ENCODE measurements around the gene KCNA2. TPM values are rescaled to one million over a fixed set of nuclear protein-coding genes. Genes with fewer than 3 reads are reported as not detected.

The KCNA2 gene
- total RNA-seq, 1 donor from 2014 or later = 0.23 TPM

DNA sequence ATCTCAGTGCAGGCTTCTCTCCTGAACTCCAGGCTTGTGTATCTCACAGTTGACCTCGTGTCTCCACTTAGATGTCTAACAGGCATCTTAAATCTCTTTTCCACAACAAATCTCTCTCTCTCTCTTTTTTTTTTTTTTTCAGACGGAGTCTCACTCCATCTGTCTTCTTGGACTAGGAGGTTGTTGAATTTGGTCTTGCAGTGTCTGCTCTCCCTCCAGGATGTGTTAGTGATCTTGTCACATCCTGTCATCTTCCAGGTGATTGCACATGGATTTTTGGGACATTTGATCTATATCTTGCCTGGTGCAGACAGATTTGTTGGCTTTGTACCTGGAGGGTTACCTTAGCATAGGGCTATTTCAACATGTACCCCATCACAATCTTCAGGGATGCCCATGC is 60.7 kb downstream of the KCNA2 start:
- DNase-seq (ENCODE audit: low spot score) = no peak
- H3K4me3 Mint-ChIP-seq (ENCODE audit: unreplicated experiment) = no peak overlapping the region
- TF ChIP-seq, protein P1, sequence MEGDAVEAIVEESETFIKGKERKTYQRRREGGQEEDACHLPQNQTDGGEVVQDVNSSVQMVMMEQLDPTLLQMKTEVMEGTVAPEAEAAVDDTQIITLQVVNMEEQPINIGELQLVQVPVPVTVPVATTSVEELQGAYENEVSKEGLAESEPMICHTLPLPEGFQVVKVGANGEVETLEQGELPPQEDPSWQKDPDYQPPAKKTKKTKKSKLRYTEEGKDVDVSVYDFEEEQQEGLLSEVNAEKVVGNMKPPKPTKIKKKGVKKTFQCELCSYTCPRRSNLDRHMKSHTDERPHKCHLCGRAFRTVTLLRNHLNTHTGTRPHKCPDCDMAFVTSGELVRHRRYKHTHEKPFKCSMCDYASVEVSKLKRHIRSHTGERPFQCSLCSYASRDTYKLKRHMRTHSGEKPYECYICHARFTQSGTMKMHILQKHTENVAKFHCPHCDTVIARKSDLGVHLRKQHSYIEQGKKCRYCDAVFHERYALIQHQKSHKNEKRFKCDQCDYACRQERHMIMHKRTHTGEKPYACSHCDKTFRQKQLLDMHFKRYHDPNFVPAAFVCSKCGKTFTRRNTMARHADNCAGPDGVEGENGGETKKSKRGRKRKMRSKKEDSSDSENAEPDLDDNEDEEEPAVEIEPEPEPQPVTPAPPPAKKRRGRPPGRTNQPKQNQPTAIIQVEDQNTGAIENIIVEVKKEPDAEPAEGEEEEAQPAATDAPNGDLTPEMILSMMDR (IDR thresholded peaks at IDR 0.05; ENCODE audit: unreplicated experiment) = no peak
- H3K9me3 Mint-ChIP-seq (ENCODE audit: unreplicated experiment) = no peaks in the 10 kb centered on the region
- no peaks in the 10 kb centered on the region for H3K36me3 Mint-ChIP-seq (ENCODE audit: low read depth, unreplicated experiment)
- H3K27ac Mint-ChIP-seq (ENCODE audit: unreplicated experiment) = no peak overlapping the region
- peaks cover 11% of the 10 kb centered on the region for H3K4me1 Mint-ChIP-seq (ENCODE audit: unreplicated experiment)
- H3K27me3 Mint-ChIP-seq (ENCODE audit: unreplicated experiment) = peaks cover 8% of the 10 kb centered on the region

DNA sequence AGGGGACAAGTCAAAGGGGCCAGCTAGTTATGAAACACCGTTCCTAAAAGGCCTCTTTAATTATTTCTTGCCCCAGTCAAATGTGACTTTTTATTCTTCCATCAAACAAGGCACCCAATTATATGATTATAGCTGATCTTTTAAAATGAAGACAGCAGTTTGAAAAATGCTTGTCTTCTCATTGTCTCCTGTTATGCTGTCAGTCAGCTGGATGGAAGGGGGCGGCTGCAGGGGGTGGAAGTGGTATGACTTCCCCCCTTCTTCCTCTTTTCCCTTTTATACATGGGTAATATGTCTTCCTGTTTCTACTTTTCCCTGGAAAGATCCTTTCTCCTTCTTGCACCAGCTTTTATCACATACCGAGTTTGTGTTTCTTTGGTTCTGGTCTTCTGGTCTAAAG is 61.4 kb downstream of the KCNA2 start:
- peaks cover 8% of the 10 kb centered on the region for H3K27me3 Mint-ChIP-seq (ENCODE audit: unreplicated experiment)
- H3K27ac Mint-ChIP-seq (ENCODE audit: unreplicated experiment) = no peak overlapping the region

More for the DNA sequence above, 61.4 kb downstream of the KCNA2 start:
- H3K9me3 Mint-ChIP-seq (ENCODE audit: unreplicated experiment) = no peaks in the 10 kb centered on the region
- DNase-seq (ENCODE audit: low spot score) = no peak
- H3K36me3 Mint-ChIP-seq (ENCODE audit: low read depth, unreplicated experiment) = no peaks in the 10 kb centered on the region
- peaks cover 11% of the 10 kb centered on the region for H3K4me1 Mint-ChIP-seq (ENCODE audit: unreplicated experiment)
- H3K4me3 Mint-ChIP-seq (ENCODE audit: unreplicated experiment) = no peak overlapping the region
- TF ChIP-seq, protein P1 (IDR thresholded peaks at IDR 0.05; ENCODE audit: unreplicated experiment) = no peak

Other genes starting within 250 kb of the KCNA2 start
- gene SLC16A4, start 215.3 kb downstream of the KCNA2 start, total RNA-seq (ENCODE audit: unreplicated experiment) = 7.2 TPM
- gene LAMTOR5, start 198.7 kb downstream of the KCNA2 start, total RNA-seq (ENCODE audit: unreplicated experiment) = 135 TPM
- gene PROK1, start 155.2 kb downstream of the KCNA2 start, total RNA-seq (ENCODE audit: unreplicated experiment) = not detected
- gene KCNA10, start 87.2 kb downstream of the KCNA2 start, total RNA-seq (ENCODE audit: unreplicated experiment) = not detected
- gene KCNA3, start 68.6 kb upstream of the KCNA2 start, total RNA-seq (ENCODE audit: unreplicated experiment) = 0.26 TPM